B cell (primary cell): ENCODE measurements around the gene NAT10. TPM values are rescaled to one million over a fixed set of nuclear protein-coding genes. Genes with fewer than 3 reads are reported as not detected.

Source experiments
- ATAC-seq: fragments of 200-7000 bp; cut with Tn5 transposase; one replicate; pipeline ENCODE4 v1.10.0; 2021; ENCODE audit warnings: low read depth, mild to moderate bottlenecking, moderate number of reproducible peaks, moderate library complexity
- CTCF ChIA-PET: fragments of 350-600 bp; sonication (Branson Sonifier 250); formaldehyde crosslinking; loops from one replicate; lab custom pipeline; 2021; ENCODE audit warnings: antibody characterized with exemption, inconsistent platforms; lab: Charles Lee
- POLR2A ChIA-PET: fragments of 350-600 bp; sonication (Branson Sonifier 250); formaldehyde crosslinking; loops from one replicate; lab custom pipeline; 2021; ENCODE audit warnings: antibody characterized with exemption; lab: Charles Lee
- DNase-seq: peaks from one replicate; pipeline ENCODE4 v3.0.0; 2013
- H2AFZ ChIP-seq: 2 replicates; pipeline ENCODE4 v1.6.1; 2012; ENCODE audit warnings: mild to moderate bottlenecking, low read depth, low read length; ENCODE audit not compliant: insufficient read depth, poor library complexity, severe bottlenecking
- H3K27ac ChIP-seq, 2 donors: 1 replicate in 1 of 2; 2 replicates in 1 of 2; pipeline ENCODE4 v1.5.1; 2012 to 2013; ENCODE audit warnings: low read length in 2 of 2, mild to moderate bottlenecking in 2 of 2, moderate library complexity in 1 of 2
- H3K27me3 ChIP-seq, 4 experiments: fragments of 200-600 bp in 1 of 4; sonication (generic) in 1 of 4; replicated peaks in 1 of 4; 1 replicate in 2 of 4; 2 replicates in 2 of 4; pipeline versions ENCODE4 v1.6.1 to v1.7.0; 2013 to 2016; ENCODE audit warnings: low read length in 3 of 4, mild to moderate bottlenecking in 2 of 4, mixed read lengths in 1 of 4, moderate library complexity in 1 of 4; ENCODE audit not compliant: insufficient read depth in 4 of 4, control insufficient read depth in 3 of 4; ENCODE audit errors: control extremely low read depth in 1 of 4
- H3K36me3 ChIP-seq, 2 experiments: replicated peaks in 1 of 2; 1 replicate in 1 of 2; 2 replicates in 1 of 2; pipeline versions ENCODE4 v1.6.1 to v1.7.1; 2013; ENCODE audit warnings: low read length in 1 of 2; ENCODE audit not compliant: insufficient read depth in 2 of 2, control insufficient read depth in 1 of 2; ENCODE audit errors: control extremely low read depth in 1 of 2, extremely low read depth in 1 of 2
- H3K4me1 ChIP-seq, 2 donors: fragments of 200-600 bp in 1 of 2; sonication (generic) in 1 of 2; 1 replicate in 1 of 2; 2 replicates in 1 of 2; pipeline versions ENCODE4 v1.5.1 to v1.6.1; 2013 to 2017; ENCODE audit warnings: low read length in 2 of 2; ENCODE audit not compliant: control insufficient read depth in 2 of 2, insufficient read depth in 2 of 2
- H3K4me2 ChIP-seq: replicated peaks from 2 replicates; pipeline ENCODE3; 2012; ENCODE audit warnings: mild to moderate bottlenecking, low read depth, low read length; ENCODE audit not compliant: poor library complexity, severe bottlenecking
- H3K4me3 ChIP-seq, 5 experiments: fragments of 200-600 bp in 1 of 5; sonication (generic) in 1 of 5; 1 replicate in 3 of 5; 2 replicates in 2 of 5; pipeline versions ENCODE4 v1.5.1 to v1.7.0; 2011 to 2016; ENCODE audit warnings: low read length in 4 of 5, mild to moderate bottlenecking in 4 of 5, low read depth in 2 of 5, control low read depth in 1 of 5, moderate library complexity in 1 of 5; ENCODE audit not compliant: insufficient read depth in 1 of 5; ENCODE audit errors: control extremely low read depth in 1 of 5, extremely low read depth in 1 of 5
- H3K79me2 ChIP-seq: fragments of 200-600 bp; sonication (generic); one replicate; pipeline ENCODE4 v1.6.0; 2016; ENCODE audit warnings: low read length; ENCODE audit not compliant: control insufficient read depth, insufficient read depth
- H3K9ac ChIP-seq: fragments of 200-600 bp; sonication (generic); 2 replicates; pipeline ENCODE4 v1.6.1; 2017; ENCODE audit warnings: mild to moderate bottlenecking, low read length, moderate library complexity
- H3K9me3 ChIP-seq, 3 donors: one replicate each; pipeline versions ENCODE4 v1.6.1 to v1.7.1; 2013; ENCODE audit warnings: low read length in 2 of 3; ENCODE audit not compliant: control insufficient read depth in 2 of 3, insufficient read depth in 1 of 3; ENCODE audit errors: control extremely low read depth in 1 of 3
- H4K20me1 ChIP-seq: 2 replicates; pipeline ENCODE4 v1.6.0; 2012; ENCODE audit warnings: mild to moderate bottlenecking, low read length; ENCODE audit not compliant: insufficient read depth, control insufficient read depth, poor library complexity, severe bottlenecking
- H3K27ac Mint-ChIP-seq: one replicate; pipeline ENCODE4 v1.8.0; 2021; ENCODE audit warnings: mixed read lengths
- H3K27me3 Mint-ChIP-seq: one replicate; pipeline ENCODE4 v1.8.0; 2021; ENCODE audit warnings: mixed read lengths
- H3K4me1 Mint-ChIP-seq: one replicate; pipeline ENCODE4 v1.8.0; 2021; ENCODE audit warnings: mixed read lengths
- H3K4me3 Mint-ChIP-seq: one replicate; pipeline ENCODE4 v1.8.0; 2021; ENCODE audit warnings: mixed read lengths
- H3K9me3 Mint-ChIP-seq: one replicate; pipeline ENCODE4 v1.8.0; 2022; ENCODE audit warnings: mixed read lengths; ENCODE audit not compliant: insufficient read depth
- EZH2 ChIP-seq: IDR thresholded peaks from 2 replicates; pipeline ENCODE4 v1.6.1; 2012; ENCODE audit warnings: borderline replicate concordance, low read depth, mild to moderate bottlenecking, moderate library complexity, low read length; ENCODE audit not compliant: insufficient read depth, poor library complexity, severe bottlenecking
- WGBS: methylation state at CpG from one replicate; pipeline ENCODE4 v1.1.5; 2013; ENCODE audit warnings: missing lambda C conversion rate; ENCODE audit not compliant: insufficient coverage; 5-methylcytosine and 5-hydroxymethylcytosine counted together
- intact Hi-C: fragments of 100-400 bp; cut with micrococcal nuclease; formaldehyde crosslinking; loops from one replicate; pipeline ENCODE4 v1.10.0; 2022
- polyA plus RNA-seq: library from polyadenylated mRNA; depleted of rRNA; stranded (reverse); fragments of >200 nt; gene quantifications from 2 replicates; pipeline ENCODE4 v1.2.3, GENCODE V29; 2012
- total RNA-seq, 2 donors: library from RNA; stranded (reverse); fragments of 120-200 nt in 1 of 2; gene quantifications; 1 replicate in 1 of 2; 2 replicates in 1 of 2; pipeline versions ENCODE4 v1.2.3 to v1.2.4, GENCODE V29; 2013 to 2022
- TF ChIP-seq, protein P1 (sequence below): fragments of 200-600 bp; IDR thresholded peaks from one replicate; pipeline ENCODE4 v1.8.0; 2022; ENCODE audit warnings: antibody characterized with exemption, mild to moderate bottlenecking

NAT10 gene
- total and polyA plus RNA-seq, 2 donors (not counting 1 experiment from before 2014, with no cell fraction given), result 24.9 to 73.5 TPM

DNA sequence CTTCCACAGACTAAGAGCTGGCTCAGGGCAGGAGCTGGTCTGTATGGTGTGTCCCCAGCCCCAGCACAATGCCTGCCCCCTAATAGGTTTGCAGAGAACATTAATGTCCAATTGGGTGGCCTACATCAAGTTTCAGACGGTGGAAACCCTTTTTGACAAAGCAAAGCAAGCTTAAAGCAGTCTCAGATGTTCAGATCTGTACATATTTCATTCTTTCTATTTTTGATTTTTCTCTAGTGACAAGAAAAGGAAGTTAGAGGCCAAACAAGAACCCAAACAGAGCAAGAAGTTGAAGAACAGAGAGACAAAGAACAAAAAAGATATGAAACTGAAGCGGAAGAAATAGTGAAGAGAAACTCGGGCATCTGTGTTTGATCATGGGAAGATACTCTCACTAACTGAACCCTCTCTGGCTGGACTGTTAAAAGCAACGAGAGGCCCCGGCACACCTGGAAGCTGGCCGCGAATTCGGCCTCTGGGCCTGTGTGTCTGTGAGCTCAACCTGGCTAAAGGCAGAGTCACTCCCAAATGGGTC is 40.5 kb downstream of the NAT10 start:
- Mint-ChIP-seq H3K27me3 (no peaks in the 10 kb centered on the region), H3K4me3 (no peak overlapping the region), H3K9me3 (no peaks in the 10 kb centered on the region), H3K4me1 (peaks cover 17% of the 10 kb centered on the region), H3K27ac (peak overlapping the region; percentile 59)
- TF ChIP-seq, protein P1, sequence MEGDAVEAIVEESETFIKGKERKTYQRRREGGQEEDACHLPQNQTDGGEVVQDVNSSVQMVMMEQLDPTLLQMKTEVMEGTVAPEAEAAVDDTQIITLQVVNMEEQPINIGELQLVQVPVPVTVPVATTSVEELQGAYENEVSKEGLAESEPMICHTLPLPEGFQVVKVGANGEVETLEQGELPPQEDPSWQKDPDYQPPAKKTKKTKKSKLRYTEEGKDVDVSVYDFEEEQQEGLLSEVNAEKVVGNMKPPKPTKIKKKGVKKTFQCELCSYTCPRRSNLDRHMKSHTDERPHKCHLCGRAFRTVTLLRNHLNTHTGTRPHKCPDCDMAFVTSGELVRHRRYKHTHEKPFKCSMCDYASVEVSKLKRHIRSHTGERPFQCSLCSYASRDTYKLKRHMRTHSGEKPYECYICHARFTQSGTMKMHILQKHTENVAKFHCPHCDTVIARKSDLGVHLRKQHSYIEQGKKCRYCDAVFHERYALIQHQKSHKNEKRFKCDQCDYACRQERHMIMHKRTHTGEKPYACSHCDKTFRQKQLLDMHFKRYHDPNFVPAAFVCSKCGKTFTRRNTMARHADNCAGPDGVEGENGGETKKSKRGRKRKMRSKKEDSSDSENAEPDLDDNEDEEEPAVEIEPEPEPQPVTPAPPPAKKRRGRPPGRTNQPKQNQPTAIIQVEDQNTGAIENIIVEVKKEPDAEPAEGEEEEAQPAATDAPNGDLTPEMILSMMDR, result no peak
- no peak for TF ChIP-seq EZH2
- ATAC-seq (no peak), DNase-seq (peak; percentile 23)
- Histone ChIP-seq H3K9me3 (no peaks in the 10 kb centered on the region), H3K4me3 (no peak overlapping the region), H3K27me3 (no peaks in the 10 kb centered on the region), H4K20me1 (no peaks in the 10 kb centered on the region), H3K79me2 (no peaks in the 10 kb centered on the region), H3K4me2 (peak overlapping the region; percentile 35), H3K27ac (peak overlapping the region; percentile 62 to 69), H3K36me3 (peaks cover 0 to 91% of the 10 kb centered on the region in 2 experiments), H2AFZ (no peak overlapping the region), H3K4me1 (peaks cover 9 to 20% of the 10 kb centered on the region in 2 donors), H3K9ac (no peak overlapping the region)
- ChIA-PET CTCF (interaction anchor here (0.9 to 1.9 kb wide), 2 partner anchors 9 to 158 kb away, joined by 3 to 4 read pairs; no protein-coding TSS in a partner anchor), POLR2A (no interaction called here)
- intact Hi-C loops, result no loop called here
- WGBS, result 29% methylated on average over 6 of the region's 8 CpGs

DNA sequence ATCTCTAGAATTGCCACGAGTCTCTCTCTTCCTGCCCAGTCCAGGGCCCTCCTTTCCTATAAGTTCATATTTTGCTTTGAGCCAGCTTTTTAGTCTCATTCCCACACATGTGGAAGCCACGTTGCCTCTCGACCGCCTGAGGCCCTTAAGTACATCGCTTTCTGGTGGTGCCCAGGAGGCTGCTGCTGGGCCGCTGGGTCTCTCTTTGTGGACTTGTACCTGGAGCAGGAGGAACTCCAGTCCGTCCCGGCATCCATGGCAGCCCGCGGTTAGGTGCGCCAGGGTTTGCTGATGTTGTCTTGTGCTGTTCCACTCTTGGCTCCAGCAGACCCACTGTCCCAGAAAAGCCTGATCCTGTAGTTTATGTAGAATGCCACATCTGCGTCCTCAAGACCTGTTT is 41.0 kb downstream of the NAT10 start:
- H3K36me3 ChIP-seq, result peaks cover 0 to 86% of the 10 kb centered on the region in 2 experiments
- H2AFZ ChIP-seq, result no peak overlapping the region
- 93% methylated on average over 12 of the region's 12 CpGs for WGBS
- ChIA-PET POLR2A (no interaction called here), CTCF (interaction anchor here (0.9 to 1.9 kb wide), 2 partner anchors 8 to 158 kb away, joined by 3 to 4 read pairs; no protein-coding TSS in a partner anchor)
- H3K9ac ChIP-seq, result no peak overlapping the region
- no peak overlapping the region for H3K4me3 ChIP-seq
- H3K4me2 ChIP-seq, result peak overlapping the region; percentile 35
- no peaks in the 10 kb centered on the region for H3K9me3 ChIP-seq
- peaks cover 17% of the 10 kb centered on the region for H3K4me1 Mint-ChIP-seq
- no peaks in the 10 kb centered on the region for H4K20me1 ChIP-seq
- H3K27me3 ChIP-seq, result no peaks in the 10 kb centered on the region
- H3K27me3 Mint-ChIP-seq, result no peaks in the 10 kb centered on the region
- no peaks in the 10 kb centered on the region for H3K9me3 Mint-ChIP-seq
- no peak for ATAC-seq
- no peak overlapping the region for H3K4me3 Mint-ChIP-seq
- H3K4me1 ChIP-seq, result peaks cover 9 to 20% of the 10 kb centered on the region in 2 donors
- no peaks in the 10 kb centered on the region for H3K79me2 ChIP-seq
- intact Hi-C loops, result no loop called here
- peak overlapping the region; percentile 59 for H3K27ac Mint-ChIP-seq
- TF ChIP-seq, protein P1, result no peak
- no peak for TF ChIP-seq EZH2
- DNase-seq, result no peak
- H3K27ac ChIP-seq, result peak overlapping the region; percentile 62 to 69
